GM12872 (cell line): ENCODE results near the gene LHPP.

Source experiments
- CTCF ChIP-seq: IDR thresholded peaks from 3 replicates; pipeline ENCODE4 v1.5.1; 2011; ENCODE audit warnings: low read depth, mild to moderate bottlenecking, low read length, moderate library complexity; ENCODE audit not compliant: insufficient read depth

Gene LHPP

GRCh38 chr10:124639206-124639605, 177.6 kb downstream of the LHPP start:
- no peak for TF ChIP-seq CTCF

DNA sequence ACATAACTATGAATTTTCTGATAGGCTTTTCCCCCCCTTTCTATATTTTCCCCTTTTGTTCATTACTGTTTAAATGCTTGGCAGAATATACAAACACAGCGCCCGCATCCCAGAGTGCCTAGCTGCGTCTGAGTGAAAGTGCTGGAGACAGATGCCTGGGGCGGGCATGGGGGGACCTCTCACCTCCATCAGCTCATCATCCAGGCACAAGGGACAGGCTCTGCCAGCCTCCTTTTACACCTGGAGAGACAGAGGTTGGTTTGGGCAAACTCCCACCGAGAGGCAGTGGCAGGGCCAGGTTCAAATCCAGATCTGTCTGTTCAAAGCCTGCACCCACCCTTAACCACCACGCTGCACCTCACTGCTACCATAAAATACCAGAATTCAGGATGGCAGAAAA, 178.0 kb downstream of the LHPP start:
- no peak for TF ChIP-seq CTCF

GRCh38 chr10:124640056-124640455, 178.4 kb downstream of the LHPP start:
- no peak for TF ChIP-seq CTCF

DNA sequence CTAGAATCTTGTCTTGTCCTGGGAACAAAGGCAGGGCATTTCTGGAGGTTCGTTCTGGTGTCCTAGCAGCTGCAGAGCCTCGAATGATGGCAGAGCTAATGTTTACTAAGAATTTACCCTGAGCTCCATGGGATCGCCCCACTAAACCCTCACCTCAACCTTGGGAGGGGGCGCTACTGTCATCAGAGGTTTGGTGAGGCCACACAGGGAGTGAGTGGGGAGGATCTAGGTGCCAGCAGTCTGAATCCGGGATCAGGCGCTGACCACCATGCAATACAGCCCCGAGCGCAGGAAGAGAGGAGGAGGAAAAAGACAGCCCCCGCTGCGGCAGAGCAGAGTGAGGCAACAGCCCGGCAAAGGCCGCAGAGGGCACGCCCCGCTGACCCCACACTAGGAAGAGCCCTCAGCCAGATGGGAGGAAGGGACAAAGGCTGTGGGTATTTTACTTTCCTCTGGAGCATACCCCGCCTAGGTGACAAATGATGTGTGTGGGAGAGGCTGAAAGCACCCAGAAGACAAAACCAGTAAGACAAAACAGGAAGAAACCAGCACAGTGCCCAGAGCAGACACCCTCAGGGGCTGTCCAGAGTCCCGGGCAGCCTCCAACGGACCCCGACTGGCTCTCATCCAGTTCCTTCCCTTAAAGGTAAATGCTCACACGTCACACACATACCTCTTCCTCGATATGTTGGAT, 179.1 kb downstream of the LHPP start:
- no peak for TF ChIP-seq CTCF

DNA sequence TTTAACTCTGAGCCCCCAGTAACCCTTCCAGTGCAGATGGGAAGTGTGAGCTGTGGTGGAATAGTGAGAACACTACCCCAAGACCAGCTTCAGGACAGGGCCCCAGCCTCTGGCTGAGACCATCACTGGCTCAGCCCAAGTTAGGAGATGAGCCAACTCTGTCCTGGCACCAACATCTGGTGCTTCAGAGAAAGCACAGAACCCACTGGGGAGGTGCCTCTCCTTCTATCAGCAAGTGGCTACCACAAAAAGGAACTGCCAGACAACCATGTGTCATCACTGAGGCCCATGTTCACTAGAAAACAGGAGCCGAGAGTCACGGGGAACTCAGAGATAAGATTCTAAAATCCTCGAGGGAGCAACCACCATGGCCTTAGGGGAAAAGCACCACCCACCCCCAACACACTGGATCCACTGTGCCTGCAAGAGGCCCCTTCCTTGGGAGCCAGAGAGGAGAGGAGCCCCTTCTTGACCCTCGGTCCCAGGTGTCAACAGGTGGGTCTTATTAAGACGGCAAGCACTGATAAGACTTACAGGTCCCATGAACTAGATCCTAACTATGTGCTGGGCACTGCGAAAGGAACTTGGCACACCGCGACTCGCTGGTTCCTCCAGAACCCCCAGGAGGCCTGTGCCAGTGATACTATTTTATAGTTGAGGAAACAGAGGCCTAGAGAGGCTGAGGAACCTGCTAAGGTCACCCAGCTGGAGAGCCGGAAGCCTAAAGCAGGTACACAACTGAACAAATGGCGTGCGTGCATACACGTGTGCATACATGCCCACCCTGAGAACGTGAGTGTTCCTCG, 179.9 kb downstream of the LHPP start:
- no peak for TF ChIP-seq CTCF

DNA sequence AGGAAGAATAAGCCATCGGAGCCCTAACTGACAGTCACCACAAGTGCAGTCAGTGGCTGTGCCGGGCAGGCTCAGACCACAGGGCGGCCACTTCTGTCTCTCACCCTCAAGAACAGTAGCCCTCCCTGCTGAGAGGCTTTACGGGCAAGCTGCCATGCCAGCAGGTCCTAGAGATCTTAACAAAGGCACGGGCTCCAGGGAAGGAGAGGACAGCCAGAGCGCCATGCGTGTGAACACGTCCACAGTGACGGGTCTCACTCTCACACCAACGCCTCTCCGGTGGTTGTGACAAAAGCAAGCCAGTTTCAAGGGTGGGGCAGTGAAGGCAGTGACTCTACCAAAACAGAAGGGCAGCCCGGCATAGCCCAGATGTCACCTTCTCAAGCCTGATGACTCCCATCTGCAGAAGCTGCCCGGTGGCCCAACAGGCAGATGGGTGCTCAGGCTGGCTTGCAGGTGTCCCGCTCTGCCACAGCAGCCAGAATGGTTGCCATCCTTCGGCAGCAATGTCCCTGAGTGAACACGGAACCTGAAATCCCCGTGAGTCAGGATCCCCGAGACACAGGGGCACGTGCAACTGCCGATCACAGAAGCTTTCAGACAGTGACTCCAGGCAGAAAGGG, 180.6 kb downstream of the LHPP start:
- TF ChIP-seq CTCF, result no peak

DNA sequence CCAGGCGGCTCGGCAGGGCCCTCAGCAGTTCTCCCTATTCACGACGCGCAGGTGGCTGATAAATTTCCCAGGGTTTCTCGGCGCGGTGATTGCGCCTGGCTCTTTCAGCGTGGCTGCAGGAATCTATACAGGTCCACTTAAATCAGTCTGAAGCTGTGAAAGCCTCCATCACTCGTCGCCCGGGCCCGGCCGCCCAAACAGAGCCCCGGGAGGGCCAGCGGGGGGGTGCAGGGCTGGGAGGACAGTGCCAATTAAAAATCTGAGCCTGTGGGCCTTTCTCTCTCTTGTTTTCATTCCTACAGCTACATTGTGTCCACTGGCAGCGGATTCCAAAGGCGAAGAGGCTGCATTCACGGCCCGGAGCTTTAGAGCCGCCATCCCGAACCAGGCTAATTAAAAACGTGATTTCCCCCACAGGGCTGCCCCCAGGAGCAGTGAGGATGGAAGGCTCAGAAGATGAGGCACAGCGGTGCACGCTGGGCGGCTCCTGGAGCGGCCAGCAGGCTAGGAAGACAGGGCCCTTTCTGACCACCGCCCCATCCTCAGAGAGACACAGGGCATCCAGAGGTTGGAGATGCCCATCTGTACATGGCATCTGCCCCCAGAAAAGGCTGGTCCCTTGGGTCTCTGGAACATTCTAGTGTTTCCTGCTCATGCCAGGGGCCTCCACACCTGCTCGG, 181.8 kb downstream of the LHPP start:
- TF ChIP-seq CTCF, result no peak
